ENCODE measurements around the gene GPR155.

The GPR155 gene

GRCh38 chr2:174510583-174511189 lies 23.9 kb upstream of the GPR155 start:
- DNase-seq (ENCODE audit: low read depth) = peak; percentile 32
- H3K4me3 ChIP-seq (ENCODE audit: low read depth, low read length) = no peak overlapping the region
- TF ChIP-seq CTCF (conservative IDR thresholded peaks at IDR 0.05; ENCODE audit: low read depth, low read length) = no peak

- DNase-seq (ENCODE audit: low read depth) = no peak
- H3K4me3 ChIP-seq (ENCODE audit: low read depth, low read length) = no peak overlapping the region
- no peak for TF ChIP-seq CTCF (conservative IDR thresholded peaks at IDR 0.05; ENCODE audit: low read depth, low read length)
Measured at GRCh38 chr2:174503161-174503809, 16.5 kb upstream of the GPR155 start.

- TF ChIP-seq CTCF (conservative IDR thresholded peaks at IDR 0.05; ENCODE audit: low read depth, low read length) = no peak
- no peak overlapping the region for H3K4me3 ChIP-seq (ENCODE audit: low read depth, low read length)
- DNase-seq (ENCODE audit: low read depth) = no peak
Measured at GRCh38 chr2:174499371-174499770, 12.5 kb upstream of the GPR155 start.

GRCh38 chr2:174495365-174496012 lies 8.7 kb upstream of the GPR155 start:
- DNase-seq (ENCODE audit: low read depth) = peak; percentile 18
- TF ChIP-seq CTCF (conservative IDR thresholded peaks at IDR 0.05; ENCODE audit: low read depth, low read length) = no peak
- no peak overlapping the region for H3K4me3 ChIP-seq (ENCODE audit: low read depth, low read length)

GRCh38 chr2:174493549-174494331 lies 6.9 kb upstream of the GPR155 start:
- no peak for DNase-seq (ENCODE audit: low read depth)
- TF ChIP-seq CTCF (conservative IDR thresholded peaks at IDR 0.05; ENCODE audit: low read depth, low read length) = no peak
- no peak overlapping the region for H3K4me3 ChIP-seq (ENCODE audit: low read depth, low read length)

- peak; percentile 6 for DNase-seq (ENCODE audit: low read depth)
- H3K4me3 ChIP-seq (ENCODE audit: low read depth, low read length) = no peak overlapping the region
- no peak for TF ChIP-seq CTCF (conservative IDR thresholded peaks at IDR 0.05; ENCODE audit: low read depth, low read length)
Measured at GRCh38 chr2:174492963-174493431, 6.2 kb upstream of the GPR155 start.
